Measurements from ENCODE around the gene ARV1.
"Not testable (repeated sequence)": the region's sequence is repeated elsewhere in the genome, so short reads cannot be mapped to it uniquely, and the experiment has no call there.

The ARV1 gene

DNA sequence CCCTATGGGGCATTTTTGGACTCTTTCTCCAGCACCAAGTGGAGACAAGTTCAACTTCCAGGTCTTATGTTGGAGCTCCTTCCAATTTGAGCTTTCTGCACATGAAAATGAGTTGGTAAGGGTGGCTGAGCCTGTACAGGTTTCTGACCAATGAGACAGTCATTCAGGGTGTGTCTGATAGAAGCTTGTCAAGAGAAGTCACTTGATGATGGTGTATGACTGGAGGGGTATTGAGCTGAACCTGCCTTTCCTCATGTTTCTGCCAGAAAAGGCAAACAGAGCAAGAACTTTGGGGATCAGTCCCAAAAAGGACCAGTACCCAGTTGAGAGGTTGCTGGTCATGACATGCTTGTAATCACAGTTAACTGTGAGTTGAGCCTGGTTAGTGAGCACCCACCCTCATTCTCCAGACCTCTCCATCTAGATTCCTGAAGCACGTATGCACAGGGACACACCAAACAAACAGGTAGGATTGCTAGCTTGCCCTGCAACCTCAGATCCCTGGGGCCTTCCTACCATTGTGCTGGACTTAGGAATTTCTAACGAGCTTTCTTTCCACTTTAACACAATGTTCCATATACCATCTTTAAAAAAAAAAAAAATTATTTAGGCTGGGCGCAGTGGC is 34.6 kb downstream of the ARV1 start:
- H3K4me3 ChIP-seq (ENCODE audit: low read depth, low read length) = no peak overlapping the region
- TF ChIP-seq, protein P1, sequence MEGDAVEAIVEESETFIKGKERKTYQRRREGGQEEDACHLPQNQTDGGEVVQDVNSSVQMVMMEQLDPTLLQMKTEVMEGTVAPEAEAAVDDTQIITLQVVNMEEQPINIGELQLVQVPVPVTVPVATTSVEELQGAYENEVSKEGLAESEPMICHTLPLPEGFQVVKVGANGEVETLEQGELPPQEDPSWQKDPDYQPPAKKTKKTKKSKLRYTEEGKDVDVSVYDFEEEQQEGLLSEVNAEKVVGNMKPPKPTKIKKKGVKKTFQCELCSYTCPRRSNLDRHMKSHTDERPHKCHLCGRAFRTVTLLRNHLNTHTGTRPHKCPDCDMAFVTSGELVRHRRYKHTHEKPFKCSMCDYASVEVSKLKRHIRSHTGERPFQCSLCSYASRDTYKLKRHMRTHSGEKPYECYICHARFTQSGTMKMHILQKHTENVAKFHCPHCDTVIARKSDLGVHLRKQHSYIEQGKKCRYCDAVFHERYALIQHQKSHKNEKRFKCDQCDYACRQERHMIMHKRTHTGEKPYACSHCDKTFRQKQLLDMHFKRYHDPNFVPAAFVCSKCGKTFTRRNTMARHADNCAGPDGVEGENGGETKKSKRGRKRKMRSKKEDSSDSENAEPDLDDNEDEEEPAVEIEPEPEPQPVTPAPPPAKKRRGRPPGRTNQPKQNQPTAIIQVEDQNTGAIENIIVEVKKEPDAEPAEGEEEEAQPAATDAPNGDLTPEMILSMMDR (IDR thresholded peaks at IDR 0.05; ENCODE audit: insufficient read depth, low read depth, low read length, missing control alignments) = no peak
- no peak for DNase-seq (ENCODE audit: low read depth)

DNA sequence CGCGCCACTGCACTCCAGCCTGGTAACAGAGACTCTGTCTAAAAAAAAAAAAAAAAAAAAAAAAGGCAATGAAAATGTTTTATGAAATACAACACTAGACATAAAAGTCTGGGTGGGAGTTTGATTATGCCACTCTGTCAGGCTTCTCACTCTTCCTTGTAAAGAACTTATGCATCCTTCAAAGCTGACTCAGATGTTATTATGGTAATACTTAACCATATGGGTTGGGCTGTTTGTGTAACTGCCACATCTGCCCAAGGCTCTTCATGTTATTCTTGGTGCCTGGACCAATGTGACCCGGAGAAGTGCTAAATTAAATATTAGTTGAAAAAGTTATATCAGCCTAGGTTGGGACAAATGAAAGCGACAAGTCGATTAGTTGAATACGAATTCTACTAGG is 37.3 kb downstream of the ARV1 start:
- no peak overlapping the region for H3K4me3 ChIP-seq (ENCODE audit: low read depth, low read length)
- no peak for DNase-seq (ENCODE audit: low read depth)
- TF ChIP-seq, protein P1 (IDR thresholded peaks at IDR 0.05; ENCODE audit: insufficient read depth, low read depth, low read length, missing control alignments) = no peak

DNA sequence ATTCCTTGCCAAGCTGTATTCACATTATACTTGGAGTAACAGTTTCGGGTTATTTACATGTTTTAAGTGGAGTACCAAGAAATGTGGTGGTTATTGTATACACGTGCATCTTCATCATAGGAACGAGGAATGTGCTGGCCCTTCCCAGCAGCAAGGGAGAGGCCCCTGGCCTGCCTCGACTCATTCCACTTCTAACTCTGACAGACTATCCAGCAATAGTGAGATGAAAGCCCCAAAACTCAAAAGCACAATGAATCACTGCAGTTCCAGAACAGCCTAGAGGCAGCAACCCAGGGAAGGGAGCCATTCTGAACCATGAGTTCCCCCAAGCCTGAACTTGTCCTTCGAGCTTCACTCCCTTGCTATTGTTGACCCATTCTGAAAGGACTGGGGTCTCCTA is 38.1 kb downstream of the ARV1 start:
- TF ChIP-seq, protein P1 (IDR thresholded peaks at IDR 0.05; ENCODE audit: insufficient read depth, low read depth, low read length, missing control alignments) = no peak
- DNase-seq (ENCODE audit: low read depth) = no peak
- no peak overlapping the region for H3K4me3 ChIP-seq (ENCODE audit: low read depth, low read length)

DNA sequence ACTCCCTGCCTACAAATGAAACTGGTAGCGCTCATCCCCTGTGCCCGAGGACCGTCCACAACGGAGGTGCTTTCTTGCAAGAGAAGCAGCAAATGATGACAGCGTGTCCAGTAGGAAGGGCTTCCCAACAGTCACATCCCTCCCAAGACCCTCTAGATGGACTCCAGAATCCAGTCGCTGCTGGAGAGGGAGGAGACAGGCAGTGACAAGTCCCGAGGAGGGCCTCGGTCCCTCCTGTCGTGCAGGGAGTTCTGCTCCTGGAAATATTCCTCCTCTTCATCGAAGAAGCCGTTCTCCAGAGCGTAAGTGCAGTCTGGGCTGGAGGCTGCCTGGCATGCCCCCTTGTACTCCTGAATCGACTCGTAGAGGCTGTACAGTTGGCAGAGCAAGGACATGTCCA is 40.8 kb downstream of the ARV1 start:
- TF ChIP-seq, protein P1 (IDR thresholded peaks at IDR 0.05; ENCODE audit: insufficient read depth, low read depth, low read length, missing control alignments) = no peak
- DNase-seq (ENCODE audit: low read depth) = no peak

DNA sequence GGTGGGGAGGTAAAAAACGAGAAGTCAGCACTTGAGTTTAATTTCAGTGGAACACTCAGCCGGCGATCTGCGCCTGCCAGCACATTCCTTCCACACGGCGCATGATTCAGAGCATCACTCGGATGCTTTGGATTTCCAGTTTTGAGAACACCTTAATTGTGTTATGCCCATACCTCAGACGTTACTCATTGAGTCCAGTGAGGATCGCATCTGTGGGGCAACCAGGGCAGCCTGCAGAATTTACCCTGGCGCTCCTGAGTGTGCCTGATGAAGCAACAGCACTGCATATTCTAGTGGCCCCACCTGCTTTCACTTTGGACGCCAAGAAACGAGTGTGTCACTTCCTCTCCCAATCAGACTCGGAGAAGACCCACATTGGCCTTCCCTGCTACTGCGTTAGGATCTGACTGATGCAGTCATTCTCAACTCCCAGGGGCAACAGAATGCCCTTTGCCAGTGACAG is 41.3 kb downstream of the ARV1 start:
- DNase-seq (ENCODE audit: low read depth) = no peak
- H3K4me3 ChIP-seq (ENCODE audit: low read depth, low read length) = no peak overlapping the region
- TF ChIP-seq, protein P1 (IDR thresholded peaks at IDR 0.05; ENCODE audit: insufficient read depth, low read depth, low read length, missing control alignments) = no peak

More for the DNA sequence above, 40.8 kb downstream of the ARV1 start:
- H3K4me3 ChIP-seq (ENCODE audit: low read depth, low read length) = no peak overlapping the region

DNA sequence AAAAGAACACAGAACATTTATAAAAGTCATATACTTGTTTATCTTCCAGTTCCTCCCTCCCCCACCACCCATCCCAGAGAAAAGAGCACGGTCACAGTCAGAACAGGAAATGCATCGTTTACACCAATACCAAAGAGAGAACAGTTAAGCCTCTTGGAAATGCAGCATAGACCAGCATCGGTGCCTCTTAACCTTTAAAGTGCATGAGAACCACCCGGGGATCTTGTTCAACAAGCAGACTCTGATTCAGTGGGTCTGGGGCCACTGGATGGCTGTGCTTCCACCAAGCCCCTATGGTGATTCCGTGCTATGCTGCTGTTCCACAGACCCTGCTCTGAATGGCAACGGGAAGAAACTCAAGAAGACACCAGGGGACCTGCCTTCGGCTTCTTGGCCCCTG is 41.9 kb downstream of the ARV1 start:
- TF ChIP-seq, protein P1 (IDR thresholded peaks at IDR 0.05; ENCODE audit: insufficient read depth, low read depth, low read length, missing control alignments) = no peak
- no peak overlapping the region for H3K4me3 ChIP-seq (ENCODE audit: low read depth, low read length)
- no peak for DNase-seq (ENCODE audit: low read depth)

DNA sequence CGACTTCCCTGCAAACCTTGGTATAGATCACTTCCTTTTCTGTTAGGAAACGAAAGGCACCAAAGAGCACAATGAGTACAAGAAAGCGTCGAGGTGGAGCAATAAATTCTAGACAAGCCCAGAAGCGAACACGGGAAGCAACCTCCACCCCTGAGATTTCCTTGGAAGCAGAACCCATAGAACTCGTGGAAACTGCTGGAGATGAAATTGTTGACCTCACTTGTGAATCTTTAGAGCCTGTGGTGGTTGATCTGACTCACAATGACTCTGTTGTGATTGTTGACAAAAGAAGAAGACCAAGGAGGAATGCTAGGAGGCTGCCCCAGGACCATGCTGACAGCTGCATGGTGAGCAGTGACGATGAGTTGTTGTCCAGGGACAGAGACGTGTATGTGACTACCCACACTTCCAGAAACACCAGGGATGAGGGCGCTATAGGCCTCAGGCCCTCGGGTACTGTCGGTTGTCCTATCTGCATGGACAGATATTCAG is 42.7 kb downstream of the ARV1 start:
- TF ChIP-seq, protein P1 (IDR thresholded peaks at IDR 0.05; ENCODE audit: insufficient read depth, low read depth, low read length, missing control alignments) = no peak
- H3K4me3 ChIP-seq (ENCODE audit: low read depth, low read length) = no peak overlapping the region
- DNase-seq (ENCODE audit: low read depth) = no peak

DNA sequence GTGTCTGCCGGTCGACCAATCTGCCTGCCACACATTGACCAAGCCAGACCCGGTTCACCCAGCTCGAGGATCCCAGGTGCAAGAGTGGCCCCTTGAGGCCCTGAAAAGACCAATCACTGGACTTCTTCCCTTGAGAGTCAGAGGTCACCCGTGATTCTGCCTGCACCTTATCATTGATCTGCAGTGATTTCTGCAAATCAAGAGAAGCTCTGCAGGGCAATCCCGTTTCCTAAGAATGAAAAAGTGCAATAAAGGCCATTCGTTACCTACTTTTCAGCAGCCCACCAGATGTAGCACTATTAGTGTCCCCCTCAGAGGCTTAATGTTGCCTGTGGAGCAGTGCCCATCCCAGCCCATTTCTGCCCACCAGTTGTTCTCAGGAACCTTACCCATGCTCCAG is 43.6 kb downstream of the ARV1 start:
- H3K4me3 ChIP-seq (ENCODE audit: low read depth, low read length); DNase-seq (ENCODE audit: low read depth): not testable (repeated sequence)
